ENCODE data around the gene ZNF436. TPM values are rescaled to one million over a fixed set of nuclear protein-coding genes. Genes with fewer than 3 reads are reported as not detected.

Gene ZNF436
- total and polyA plus RNA-seq, 2 of the 8 experiments (the other 6 are each of a cell fraction or from before 2014, with no cell fraction given): 0.65 to 1.8 TPM

DNA sequence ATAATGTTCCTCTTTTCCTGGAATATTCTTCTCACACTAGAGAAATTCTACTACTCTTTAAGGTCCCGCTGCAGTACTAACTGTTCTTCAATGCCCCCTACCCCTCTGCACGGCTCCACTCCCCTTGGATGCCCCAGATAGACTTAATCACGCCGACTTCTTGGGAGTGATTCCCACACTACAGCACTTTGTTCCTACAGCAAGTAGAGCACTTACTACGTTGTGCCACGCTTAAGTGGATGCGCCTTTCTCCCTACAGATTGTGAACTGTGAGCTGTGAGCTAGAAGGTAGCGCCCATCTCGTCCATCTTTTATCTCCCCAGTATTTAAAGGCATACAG lies 2.2 kb downstream of the ZNF436 start (continued):
- TF ChIP-seq CTBP2 (IDR thresholded peaks at IDR 0.05; ENCODE audit: borderline replicate concordance, insufficient read depth, insufficient read length, low read length): no peak
- TF ChIP-seq CBX5 (IDR thresholded peaks at IDR 0.05; ENCODE audit: low read depth, low read length): no peak
